HuH-7.5 (cell line): ENCODE results near the gene DMWD.
"Not testable (repeated sequence)": the region's sequence is repeated elsewhere in the genome, so short reads cannot be mapped to it uniquely, and the experiment has no call there.

Experiments used
- DNase-seq: peaks from one replicate; pipeline ENCODE4 v3.0.0; 2011; ENCODE audit warnings: low spot score

Gene DMWD

DNA sequence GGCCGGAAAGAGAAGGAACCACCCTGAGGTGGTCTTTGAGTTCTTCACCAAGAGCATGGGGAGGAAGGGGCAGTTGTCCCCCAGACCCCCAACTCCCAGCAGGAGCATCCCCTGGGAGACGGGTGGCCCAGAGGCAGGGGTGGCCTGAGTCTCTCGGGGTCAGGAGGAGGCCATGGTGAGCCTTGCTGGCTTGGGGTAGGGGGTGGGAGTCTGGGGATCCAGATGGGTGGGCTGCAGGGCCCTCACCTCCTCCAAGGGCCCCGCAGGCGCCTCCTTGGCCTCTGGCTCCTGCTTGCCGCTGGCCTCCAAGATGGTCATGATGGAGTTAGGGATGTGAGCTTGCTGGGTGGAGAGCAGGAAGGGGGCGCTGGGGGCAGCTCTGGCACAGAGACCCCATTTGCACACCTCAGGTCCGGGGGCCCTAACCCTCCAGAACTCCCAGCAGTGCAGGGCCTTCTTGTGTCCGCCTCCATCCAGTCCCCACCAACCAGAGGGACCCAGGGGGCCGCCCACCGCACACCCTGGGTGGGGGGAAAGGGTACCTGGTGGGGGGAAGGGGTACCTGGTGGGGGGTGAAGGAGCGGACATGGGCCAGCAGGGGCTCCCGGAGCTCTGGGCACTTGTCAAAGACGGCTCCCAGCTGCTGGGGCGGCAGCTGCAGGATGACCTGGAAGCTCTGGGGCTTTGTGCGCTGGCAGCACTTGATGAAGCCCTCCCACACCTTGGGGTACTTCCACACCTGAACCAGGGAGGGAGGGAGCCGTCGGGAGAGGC lies 23.8 kb upstream of the DMWD start:
- DNase-seq, result no peak

- DNase-seq, result no peak
These were observed 23.0 kb upstream of the DMWD start for GRCh38 chr19:45815481-45816216.

DNA sequence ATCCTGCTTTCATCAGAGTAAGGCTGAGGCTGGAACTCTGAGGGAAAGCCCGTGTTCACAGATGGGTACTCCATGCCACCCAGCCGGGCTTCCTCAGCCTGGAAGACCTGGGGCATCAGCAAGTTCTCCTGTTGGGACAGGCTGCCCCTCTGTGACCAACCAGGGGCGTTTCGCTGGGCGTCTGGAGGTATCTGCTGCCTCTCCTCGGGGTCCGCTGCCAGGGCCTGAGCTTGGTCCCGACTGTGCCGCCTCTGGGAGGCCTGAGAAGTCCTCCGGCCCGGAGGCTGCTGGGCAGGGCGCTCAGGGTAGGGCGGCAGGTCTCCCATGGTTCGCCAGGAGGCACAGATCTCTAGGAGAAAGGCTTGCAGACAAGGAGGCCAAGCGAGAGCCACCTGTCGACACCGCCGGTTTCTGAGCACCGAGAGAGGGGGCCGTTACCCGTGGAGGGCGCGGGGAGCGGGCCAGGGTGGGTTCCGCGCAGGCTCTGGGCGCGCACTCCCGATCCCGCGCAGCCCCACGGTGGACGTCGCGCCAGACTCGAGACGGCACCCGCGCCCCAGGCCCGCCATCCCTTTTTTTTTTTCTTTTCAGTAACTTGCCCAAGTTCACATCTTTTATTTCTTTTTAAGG lies 22.3 kb upstream of the DMWD start, which contains the start of gene RSPH6A:
Gene RSPH6A (minus strand): TSS at position 458 of the 630 bp plus-strand sequence. CDS start 132 bp downstream, at position 326.
- DNase-seq, result no peak

GRCh38 chr19:45814166-45814780 lies 21.6 kb upstream of the DMWD start:
- no peak for DNase-seq

GRCh38 chr19:45812297-45812696 lies 19.7 kb upstream of the DMWD start:
- no peak for DNase-seq

DNA sequence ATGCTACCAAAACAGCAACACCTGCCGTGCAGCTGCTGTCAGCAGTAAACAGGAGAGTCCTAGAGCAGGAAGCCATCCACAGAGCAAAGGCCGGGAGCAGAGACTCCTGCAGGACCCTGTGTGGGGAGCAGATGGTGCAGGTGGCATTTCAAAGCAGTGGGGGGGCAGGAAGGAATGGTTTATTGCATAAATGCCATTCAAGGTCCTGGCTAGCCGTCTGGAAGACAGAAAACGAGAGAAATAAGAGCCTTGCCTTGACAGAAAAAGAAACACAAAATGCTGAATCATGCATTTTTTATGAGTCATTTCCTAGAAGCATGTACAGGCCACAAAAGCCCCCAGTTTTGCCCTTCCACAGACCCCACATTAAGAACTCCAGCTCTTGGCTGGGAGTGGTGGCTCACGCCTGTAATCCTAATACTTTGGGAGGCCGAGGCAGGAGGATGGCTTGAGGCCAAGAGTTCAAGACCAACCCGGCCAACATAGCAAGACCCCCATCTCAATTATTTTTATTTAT lies 17.1 kb upstream of the DMWD start:
- DNase-seq, result no peak

GRCh38 chr19:45805719-45806118 lies 13.1 kb upstream of the DMWD start:
- no peak for DNase-seq

GRCh38 chr19:45804959-45805230 lies 12.2 kb upstream of the DMWD start:
- no peak for DNase-seq

GRCh38 chr19:45804140-45804958 lies 11.7 kb upstream of the DMWD start:
- DNase-seq, result no peak

DNA sequence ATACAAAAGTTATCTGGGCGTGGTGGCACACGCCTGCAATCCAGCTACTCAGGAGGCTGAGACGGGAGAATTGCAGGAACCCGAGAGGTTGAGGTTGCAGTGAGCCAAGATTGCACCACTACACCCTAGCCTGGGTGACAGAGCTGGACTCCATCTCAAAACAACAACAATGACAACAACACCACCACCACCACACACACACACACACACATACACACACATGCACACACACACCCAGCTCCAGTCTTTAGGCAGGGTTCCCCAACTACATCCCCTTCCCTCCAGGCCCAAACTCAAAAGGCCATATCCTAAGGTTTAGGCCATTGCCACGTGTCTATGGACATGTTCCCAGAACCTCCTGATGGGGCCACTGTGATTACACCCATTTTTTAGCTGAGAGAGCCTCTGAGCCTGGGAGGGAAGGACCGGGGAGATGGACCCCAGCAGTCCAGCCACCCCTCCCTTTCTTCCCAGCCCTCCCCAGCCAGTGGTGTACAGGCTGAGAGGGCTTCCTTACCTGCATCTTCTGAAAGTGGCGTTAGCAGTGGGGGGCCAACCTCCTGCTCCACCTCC lies 9.0 kb upstream of the DMWD start:
- DNase-seq, result no peak

- DNase-seq, result no peak
These were observed 7.5 kb upstream of the DMWD start for GRCh38 chr19:45800070-45800553.

DNA sequence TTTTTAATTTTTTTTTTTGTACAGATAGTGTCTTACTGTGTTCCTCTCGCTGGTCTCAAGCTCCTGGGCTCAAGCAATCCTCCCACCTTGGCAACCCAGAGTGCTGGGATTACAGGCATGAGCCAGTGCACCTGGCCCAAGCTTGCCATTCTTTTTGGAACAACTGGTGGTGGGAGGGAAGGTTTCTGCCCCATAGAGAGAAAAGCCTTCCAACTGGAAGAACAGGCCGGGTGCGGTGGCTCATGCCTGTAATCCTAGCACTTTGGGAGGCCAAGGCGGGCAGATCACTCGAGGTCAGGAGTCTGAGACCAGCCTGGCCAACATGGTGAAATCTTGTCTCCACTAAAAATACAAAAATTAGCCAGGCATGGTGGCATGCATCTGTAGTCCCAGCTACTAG lies 6.9 kb upstream of the DMWD start:
- not testable (repeated sequence) for DNase-seq

DNA sequence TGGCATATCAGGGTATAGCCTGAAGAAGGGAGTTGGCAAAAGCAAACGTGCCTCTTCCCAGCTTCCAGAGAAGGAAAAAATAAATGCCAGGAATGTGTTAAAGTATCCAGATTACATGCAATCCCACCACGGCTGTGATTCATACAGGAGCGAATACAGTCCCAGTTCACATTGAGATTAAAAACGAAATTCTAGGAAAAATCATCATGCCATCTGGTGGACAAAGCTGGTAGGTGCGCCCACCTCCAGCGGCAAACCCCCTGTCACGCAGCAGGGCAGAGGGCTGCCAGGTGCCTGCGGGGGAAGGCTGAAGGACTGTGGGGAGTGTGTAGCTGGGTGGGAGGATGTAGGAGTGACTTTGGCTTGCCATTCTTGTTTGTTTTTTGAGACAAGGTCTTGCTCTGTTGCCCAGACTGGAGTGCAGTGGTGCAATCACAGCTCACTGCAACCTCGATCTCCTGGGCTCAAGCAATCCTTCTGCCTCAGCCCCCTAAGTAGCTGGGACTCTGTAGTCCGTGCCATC lies 6.4 kb upstream of the DMWD start:
- DNase-seq, result peak; percentile 84

DNA sequence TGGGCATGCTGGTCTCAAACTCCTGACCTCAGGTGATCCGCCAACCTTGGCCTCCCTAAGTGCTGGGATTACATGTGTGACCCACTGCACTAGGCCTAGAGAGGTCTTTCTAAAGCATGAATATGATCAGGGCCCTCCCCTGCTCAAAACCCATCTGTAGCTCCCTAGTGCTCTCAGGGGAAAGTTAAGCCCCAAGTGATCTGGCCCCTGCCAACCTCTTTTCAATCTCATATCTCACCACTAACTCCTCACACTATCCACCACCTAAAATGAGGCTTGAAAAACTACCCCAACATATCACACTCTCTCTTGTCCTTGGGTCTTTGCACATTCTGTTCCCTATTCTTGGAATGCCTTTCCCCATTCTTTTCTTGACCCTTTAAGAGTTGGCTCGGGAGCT lies 2.0 kb upstream of the DMWD start:
- DNase-seq, result no peak

- DNase-seq, result no peak
These were observed 1.2 kb upstream of the DMWD start for GRCh38 chr19:45793876-45794275.

GRCh38 chr19:45793178-45793564 lies 526 bp upstream of the DMWD start:
- DNase-seq, result no peak

DNA sequence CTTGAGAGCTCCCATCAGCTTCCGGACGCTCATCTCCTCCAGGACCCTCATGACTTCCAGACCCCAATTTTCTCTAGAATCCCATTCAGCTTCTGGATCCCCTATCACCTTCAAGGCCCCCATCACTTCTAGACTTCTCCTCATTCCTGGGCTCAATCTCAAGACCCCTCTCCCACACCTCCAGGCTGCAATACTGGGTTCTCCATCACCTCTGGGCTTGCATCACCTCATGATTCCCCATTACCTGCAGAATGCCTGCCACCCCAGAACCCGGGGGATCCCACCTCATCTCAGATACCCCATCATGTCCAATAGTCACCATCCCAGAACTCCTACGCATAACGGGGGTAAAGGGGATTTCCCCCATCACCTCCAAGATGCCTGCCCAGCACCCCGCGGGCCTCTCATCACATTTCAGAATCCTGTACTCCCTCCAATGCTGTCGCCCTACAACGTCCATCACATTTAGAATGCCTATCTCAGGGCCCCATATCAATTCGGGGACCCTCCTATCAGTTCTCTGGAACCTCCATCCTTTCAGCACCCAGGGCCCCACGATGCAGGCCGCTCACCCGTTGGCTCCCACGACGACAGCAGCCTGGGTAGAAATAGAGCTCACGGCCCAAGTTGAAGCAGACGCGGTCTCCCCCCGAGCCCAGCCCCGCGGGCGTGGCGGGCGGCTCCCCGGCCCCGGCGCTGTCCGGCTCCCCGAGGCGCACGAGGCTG lies 738 bp downstream of the DMWD start:
- no peak for DNase-seq

- no peak for DNase-seq
These were observed 1.7 kb downstream of the DMWD start for GRCh38 chr19:45790942-45791341.

- no peak for DNase-seq
These were observed 3.4 kb downstream of the DMWD start for GRCh38 chr19:45789035-45789786.

DNA sequence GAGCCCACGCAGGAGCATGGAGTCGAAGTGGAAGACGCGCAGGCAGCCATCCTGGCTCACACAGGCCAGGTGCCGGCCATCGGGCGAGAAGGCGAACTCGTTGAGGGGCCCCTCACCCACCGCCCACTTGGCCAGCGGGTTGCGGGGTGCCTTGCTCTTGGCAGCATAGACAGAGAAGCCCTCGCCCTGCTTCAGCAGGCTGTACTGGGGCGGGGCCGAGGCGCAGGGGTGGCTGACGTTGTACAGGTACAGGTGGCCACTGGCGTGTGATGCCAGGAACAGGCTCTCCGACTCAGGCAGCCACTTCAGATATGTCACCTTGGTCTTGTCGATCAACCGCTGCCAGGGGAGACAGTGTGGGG lies 6.1 kb downstream of the DMWD start:
- DNase-seq, result no peak
